Calu3 (cell line): ENCODE measurements around the gene CCDC90B. TPM values are rescaled to one million over a fixed set of nuclear protein-coding genes. Genes with fewer than 3 reads are reported as not detected.
"Not testable (repeated sequence)": the region's sequence is repeated elsewhere in the genome, so short reads cannot be mapped to it uniquely, and the experiment has no call there.

Experiments used
- BruUV-seq: library from RNA; stranded (reverse); fragments of 400-500 nt; replicated peaks from 2 replicates; lab custom pipeline; 2021; lab: Mats Ljungman, UMichigan
- CTCF ChIA-PET: fragments of 300-600 bp; sonication (Branson Sonifier 250); formaldehyde crosslinking; loops from one replicate; lab custom pipeline; 2022; ENCODE audit warnings: antibody characterized with exemption; lab: Charles Lee
- DNase-seq: peaks from one replicate; pipeline ENCODE4 v3.0.0; 2022
- H3K27ac Mint-ChIP-seq: one replicate; pipeline ENCODE4 v1.8.0; 2022; ENCODE audit warnings: mixed read lengths; ENCODE audit not compliant: unreplicated experiment
- H3K27me3 Mint-ChIP-seq: one replicate; pipeline ENCODE4 v1.8.0; 2022; ENCODE audit warnings: mixed read lengths; ENCODE audit not compliant: unreplicated experiment
- H3K36me3 Mint-ChIP-seq: one replicate; pipeline ENCODE4 v1.8.0; 2022; ENCODE audit warnings: mild to moderate bottlenecking, moderate library complexity, mixed read lengths; ENCODE audit not compliant: insufficient read depth, unreplicated experiment
- H3K4me1 Mint-ChIP-seq: one replicate; pipeline ENCODE4 v1.8.0; 2022; ENCODE audit warnings: mild to moderate bottlenecking, low read depth, mixed read lengths; ENCODE audit not compliant: unreplicated experiment
- H3K4me3 Mint-ChIP-seq: one replicate; pipeline ENCODE4 v1.8.0; 2022; ENCODE audit warnings: mild to moderate bottlenecking, low read depth, moderate library complexity, mixed read lengths; ENCODE audit not compliant: unreplicated experiment
- H3K9me3 Mint-ChIP-seq: one replicate; pipeline ENCODE4 v1.8.0; 2022; ENCODE audit warnings: low read depth, mixed read lengths; ENCODE audit not compliant: unreplicated experiment
- intact Hi-C: fragments of 100-400 bp; cut with micrococcal nuclease; formaldehyde crosslinking; loops from one replicate; pipeline ENCODE4 v1.10.0; 2022; ENCODE audit not compliant: unreplicated experiment
- total RNA-seq: library from RNA; stranded (reverse); gene quantifications from 2 replicates; pipeline ENCODE4 v1.2.3, GENCODE V29; 2022
- TF ChIP-seq, protein P1 (sequence below): fragments of 200-600 bp; IDR thresholded peaks from one replicate; pipeline ENCODE4 v1.8.0; 2022; ENCODE audit warnings: antibody characterized with exemption; ENCODE audit not compliant: unreplicated experiment

CCDC90B gene
- total RNA-seq, 1 experiment from 2014 or later: 21.8 TPM

DNA sequence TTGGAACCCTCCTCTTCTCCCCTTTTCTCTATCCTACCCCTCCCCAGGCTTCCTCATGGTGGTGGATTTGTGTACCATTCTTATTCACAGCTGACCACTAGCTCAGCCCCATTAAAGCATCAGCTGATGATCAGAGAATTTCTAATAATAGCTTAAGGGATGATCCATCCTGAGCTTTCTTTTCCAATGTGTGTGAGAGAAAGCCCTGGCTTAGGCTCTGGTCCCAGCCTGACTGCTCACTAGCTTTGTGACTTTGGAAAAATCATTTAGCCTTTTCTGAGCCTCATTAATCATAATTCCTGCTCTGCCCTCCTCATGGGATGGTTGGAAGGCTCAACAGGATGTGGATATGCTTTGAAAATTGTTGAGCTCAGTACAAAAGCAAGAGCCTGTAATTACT lies 26.3 kb upstream of the CCDC90B start:
- CTCF ChIA-PET: no interaction called here
- no TSS peak for BruUV-seq
- H3K27me3 Mint-ChIP-seq: peaks cover 15% of the 10 kb centered on the region

DNA sequence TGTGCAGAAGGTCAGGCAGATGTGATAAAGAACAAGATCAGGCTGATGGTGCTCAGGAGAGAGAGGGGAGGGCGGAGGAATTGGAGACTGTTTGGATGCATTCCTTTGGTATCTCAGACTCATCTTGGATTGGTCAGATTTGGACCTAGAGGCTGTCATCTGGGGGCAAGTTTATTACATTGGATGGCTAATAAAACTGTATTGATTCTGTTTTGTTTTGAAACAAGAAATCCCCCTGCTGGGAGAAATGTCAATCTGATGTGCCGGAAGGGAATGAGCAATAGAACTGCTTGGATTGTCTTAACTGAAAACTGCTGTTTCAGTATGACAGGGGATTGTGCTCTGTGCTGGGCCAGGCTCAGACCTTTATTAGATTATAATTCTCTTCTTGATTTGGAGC lies 25.5 kb upstream of the CCDC90B start:
- TF ChIP-seq, protein P1, sequence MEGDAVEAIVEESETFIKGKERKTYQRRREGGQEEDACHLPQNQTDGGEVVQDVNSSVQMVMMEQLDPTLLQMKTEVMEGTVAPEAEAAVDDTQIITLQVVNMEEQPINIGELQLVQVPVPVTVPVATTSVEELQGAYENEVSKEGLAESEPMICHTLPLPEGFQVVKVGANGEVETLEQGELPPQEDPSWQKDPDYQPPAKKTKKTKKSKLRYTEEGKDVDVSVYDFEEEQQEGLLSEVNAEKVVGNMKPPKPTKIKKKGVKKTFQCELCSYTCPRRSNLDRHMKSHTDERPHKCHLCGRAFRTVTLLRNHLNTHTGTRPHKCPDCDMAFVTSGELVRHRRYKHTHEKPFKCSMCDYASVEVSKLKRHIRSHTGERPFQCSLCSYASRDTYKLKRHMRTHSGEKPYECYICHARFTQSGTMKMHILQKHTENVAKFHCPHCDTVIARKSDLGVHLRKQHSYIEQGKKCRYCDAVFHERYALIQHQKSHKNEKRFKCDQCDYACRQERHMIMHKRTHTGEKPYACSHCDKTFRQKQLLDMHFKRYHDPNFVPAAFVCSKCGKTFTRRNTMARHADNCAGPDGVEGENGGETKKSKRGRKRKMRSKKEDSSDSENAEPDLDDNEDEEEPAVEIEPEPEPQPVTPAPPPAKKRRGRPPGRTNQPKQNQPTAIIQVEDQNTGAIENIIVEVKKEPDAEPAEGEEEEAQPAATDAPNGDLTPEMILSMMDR: no peak
- peaks cover 15% of the 10 kb centered on the region for H3K27me3 Mint-ChIP-seq
- no peaks in the 10 kb centered on the region for H3K9me3 Mint-ChIP-seq
- H3K4me3 Mint-ChIP-seq: no peak overlapping the region
- H3K36me3 Mint-ChIP-seq: no peaks in the 10 kb centered on the region
- BruUV-seq: no TSS peak
- DNase-seq: no peak
- CTCF ChIA-PET: no interaction called here
- no peak overlapping the region for H3K27ac Mint-ChIP-seq
- intact Hi-C loops: no loop called here
- no peaks in the 10 kb centered on the region for H3K4me1 Mint-ChIP-seq

More for the DNA sequence above, 26.3 kb upstream of the CCDC90B start:
- Mint-ChIP-seq H3K27ac (no peak overlapping the region), H3K4me3 (no peak overlapping the region), H3K9me3 (no peaks in the 10 kb centered on the region), H3K4me1 (no peaks in the 10 kb centered on the region), H3K36me3 (no peaks in the 10 kb centered on the region)
- no peak for DNase-seq
- intact Hi-C loops: no loop called here
- TF ChIP-seq, protein P1: no peak

DNA sequence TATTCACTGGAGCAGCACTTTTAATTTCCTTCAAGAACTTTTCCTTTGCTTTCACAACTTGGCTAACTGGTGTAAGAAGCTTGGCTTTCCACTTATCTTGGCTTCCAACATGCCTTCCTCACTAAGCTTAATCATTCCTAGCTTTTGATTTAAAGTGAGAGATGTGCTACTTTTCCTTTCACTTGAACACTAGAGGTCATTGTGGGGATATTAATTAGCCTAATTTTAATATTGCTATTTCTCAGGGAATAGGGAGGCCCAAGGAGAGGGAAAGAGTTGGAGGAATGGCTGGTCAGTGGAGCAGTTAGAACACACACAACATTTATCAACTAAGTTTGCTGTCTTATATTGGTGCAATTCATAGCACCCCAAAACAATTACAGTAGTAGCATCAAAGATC lies 24.6 kb upstream of the CCDC90B start:
- H3K9me3 Mint-ChIP-seq: no peaks in the 10 kb centered on the region
- H3K4me1 Mint-ChIP-seq: no peaks in the 10 kb centered on the region
- H3K27ac Mint-ChIP-seq: no peak overlapping the region
- H3K4me3 Mint-ChIP-seq: no peak overlapping the region
- no peak for DNase-seq
- CTCF ChIA-PET: no interaction called here
- peaks cover 15% of the 10 kb centered on the region for H3K27me3 Mint-ChIP-seq
- no peaks in the 10 kb centered on the region for H3K36me3 Mint-ChIP-seq
- intact Hi-C loops: no loop called here
- no TSS peak for BruUV-seq
- TF ChIP-seq, protein P1: no peak

DNA sequence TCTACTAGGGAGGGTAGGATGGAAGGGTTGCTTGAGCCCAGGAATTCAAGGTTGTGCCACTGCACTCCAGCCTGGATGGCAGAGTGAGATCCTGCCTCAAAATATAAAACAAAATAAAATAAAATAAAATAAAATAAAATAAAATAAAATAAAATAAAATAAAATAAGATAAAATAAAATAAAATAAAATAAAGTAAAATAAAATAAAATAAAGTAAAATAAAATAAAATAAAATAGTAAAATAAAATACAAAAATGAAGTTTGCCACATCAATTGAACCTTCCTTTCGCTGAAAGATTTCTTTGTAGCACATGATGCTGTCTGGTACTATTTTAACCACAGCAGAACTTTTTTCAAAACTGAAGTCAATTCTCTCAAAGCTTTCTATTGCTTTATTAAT lies 22.4 kb upstream of the CCDC90B start:
- H3K4me1 Mint-ChIP-seq, H3K27ac Mint-ChIP-seq, H3K36me3 Mint-ChIP-seq, intact Hi-C loops, DNase-seq, CTCF ChIA-PET, H3K9me3 Mint-ChIP-seq, BruUV-seq, H3K4me3 Mint-ChIP-seq: not testable (repeated sequence)
- peaks cover 27% of the 10 kb centered on the region for H3K27me3 Mint-ChIP-seq

DNA sequence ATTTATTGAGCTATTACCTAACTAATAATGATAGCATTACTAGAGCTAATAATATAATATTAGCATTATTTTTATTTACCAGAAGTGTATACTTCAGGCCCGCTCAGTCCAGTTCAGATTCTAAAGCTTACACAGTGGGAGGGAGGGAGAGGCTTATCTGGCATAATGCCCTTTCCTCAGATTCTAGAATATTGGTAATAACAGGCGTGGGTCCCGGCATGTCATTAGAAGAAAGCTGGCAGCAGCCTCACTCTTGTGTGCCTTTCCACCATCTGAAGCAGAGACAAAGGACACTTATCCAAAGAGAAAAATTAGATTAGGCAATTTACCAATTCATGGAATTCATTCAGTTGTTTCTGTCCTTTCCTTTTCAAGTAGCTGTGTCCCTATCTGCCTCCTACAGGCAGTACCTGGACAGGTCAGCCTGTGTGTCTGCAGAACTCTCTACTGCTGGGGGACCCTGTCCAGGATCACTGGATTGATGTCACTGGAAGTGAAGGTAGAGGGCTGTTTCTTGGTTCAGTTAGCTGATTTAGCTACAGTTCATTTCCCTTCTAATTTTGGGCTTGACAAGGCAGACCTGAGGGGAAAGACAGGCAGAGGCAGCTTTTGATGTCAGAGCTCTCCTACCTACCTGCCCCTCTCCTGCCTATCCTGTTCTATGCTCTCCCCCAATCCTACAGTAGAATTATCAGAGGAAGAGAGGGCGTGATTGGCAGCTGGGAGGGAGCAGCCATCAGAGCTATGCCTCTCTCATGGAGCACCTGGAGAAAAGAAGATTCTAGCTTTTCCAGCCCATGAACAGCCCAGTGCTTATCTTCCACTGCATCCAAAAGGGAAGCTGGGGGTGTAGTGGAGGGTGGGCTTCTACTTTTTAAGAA lies 20.3 kb upstream of the CCDC90B start:
- intact Hi-C loops: no loop called here
- BruUV-seq: no TSS peak
- Mint-ChIP-seq H3K27me3 (peaks cover 33% of the 10 kb centered on the region), H3K36me3 (no peaks in the 10 kb centered on the region), H3K4me1 (no peaks in the 10 kb centered on the region), H3K27ac (no peak overlapping the region), H3K9me3 (no peaks in the 10 kb centered on the region), H3K4me3 (no peak overlapping the region)
- no peak for DNase-seq
- TF ChIP-seq, protein P1: no peak
- CTCF ChIA-PET: interaction anchor here (1.3 kb wide), 1 partner anchor 14 kb away, joined by 5 read pairs; no protein-coding TSS in a partner anchor
